Fibroblast of lung (primary cell): ENCODE results near the gene ANKS6.

Experiments used
- CTCF ChIP-seq, 2 donors: IDR thresholded peaks in 1 of 2; conservative IDR thresholded peaks in 1 of 2; 1 replicate in 1 of 2; 2 replicates in 1 of 2; pipeline ENCODE4 v1.5.1; 2011 to 2012; ENCODE audit warnings: low read length in 2 of 2, control low read depth in 1 of 2, inconsistent platforms in 1 of 2, low read depth in 1 of 2, mild to moderate bottlenecking in 1 of 2
- EZH2 ChIP-seq: IDR thresholded peaks from 2 replicates; pipeline ENCODE4 v1.5.1; 2012; ENCODE audit warnings: low read length, control low read depth, mild to moderate bottlenecking; ENCODE audit errors: missing control alignments

- no peak for TF ChIP-seq CTCF (conservative IDR thresholded peaks at IDR 0.05 in 1 of 2, IDR thresholded peaks at IDR 0.05 in 1 of 2; ENCODE audit: low read depth in 1 of 2, low read length in 2 of 2)
- TF ChIP-seq EZH2 = peak; percentile 25
Observed at GRCh38 chr9:98807070-98807813, 10.9 kb upstream of the ANKS6 start, which contains the start of gene GALNT12.
